ENCODE data around the gene PLEK. TPM values are rescaled to one million over a fixed set of nuclear protein-coding genes. Genes with fewer than 3 reads are reported as not detected.

PLEK gene
- total RNA-seq, 1 donor from 2014 or later, result not detected

- H3K9me3 ChIP-seq (ENCODE audit: insufficient read depth, low read depth, low read length), result no peaks in the 10 kb centered on the region
- Mint-ChIP-seq H3K4me3 (ENCODE audit: unreplicated experiment) (peak overlapping the region; percentile 27), H3K4me1 (ENCODE audit: low read depth, unreplicated experiment) (peaks cover 9% of the 10 kb centered on the region), H3K36me3 (ENCODE audit: low read depth, unreplicated experiment) (peaks cover 2% of the 10 kb centered on the region), H3K27me3 (ENCODE audit: low read depth, unreplicated experiment) (peaks cover 7% of the 10 kb centered on the region), H3K9me3 (ENCODE audit: unreplicated experiment) (peaks cover 2% of the 10 kb centered on the region), H3K27ac (ENCODE audit: unreplicated experiment) (no peak overlapping the region)
- H4K20me1 ChIP-seq (ENCODE audit: insufficient read depth, low read length), result no peaks in the 10 kb centered on the region
- no peaks in the 10 kb centered on the region for H3K79me2 ChIP-seq (ENCODE audit: insufficient read depth, low read length)
- no peak overlapping the region for H2AFZ ChIP-seq (ENCODE audit: low read depth, low read length)
- H3K4me1 ChIP-seq (ENCODE audit: insufficient read depth, low read length), result no peaks in the 10 kb centered on the region
- no peak overlapping the region for H3K9ac ChIP-seq (ENCODE audit: low read length)
- no peaks in the 10 kb centered on the region for H3K36me3 ChIP-seq (ENCODE audit: insufficient read depth, low read length)
- DNase-seq (ENCODE audit: low read depth) (no peak), FAIRE-seq (no peak)
- TF ChIP-seq EZH2 (IDR thresholded peaks at IDR 0.05; ENCODE audit: insufficient read depth, low read length), result no peak
- TF ChIP-seq CTCF (IDR thresholded peaks at IDR 0.05; ENCODE audit: insufficient read depth, low read depth, low read length), result no peak
- no peak overlapping the region for H3K4me3 ChIP-seq (ENCODE audit: insufficient read depth, low read depth, low read length)
- peaks cover 2% of the 10 kb centered on the region for H3K27me3 ChIP-seq (ENCODE audit: insufficient read depth, low read length)
- no peak overlapping the region for H3K4me2 ChIP-seq (ENCODE audit: low read length)
- H3K27ac ChIP-seq (ENCODE audit: low read depth, low read length), result no peak overlapping the region
Observed at GRCh38 chr2:68432696-68433658, 67.9 kb downstream of the PLEK start.

GRCh38 chr2:68434981-68435380 lies 69.9 kb downstream of the PLEK start:
- peaks cover 2% of the 10 kb centered on the region for H3K9me3 Mint-ChIP-seq (ENCODE audit: unreplicated experiment)
- no peak overlapping the region for H3K4me2 ChIP-seq (ENCODE audit: low read length)
- H3K9ac ChIP-seq (ENCODE audit: low read length), result no peak overlapping the region
- no peaks in the 10 kb centered on the region for H3K4me1 ChIP-seq (ENCODE audit: insufficient read depth, low read length)
- H3K4me3 Mint-ChIP-seq (ENCODE audit: unreplicated experiment), result no peak overlapping the region
- no peaks in the 10 kb centered on the region for H3K27me3 ChIP-seq (ENCODE audit: insufficient read depth, low read length)
- peaks cover 6% of the 10 kb centered on the region for H3K27me3 Mint-ChIP-seq (ENCODE audit: low read depth, unreplicated experiment)
- H3K36me3 ChIP-seq (ENCODE audit: insufficient read depth, low read length), result no peaks in the 10 kb centered on the region
- FAIRE-seq (no peak), DNase-seq (ENCODE audit: low read depth) (no peak)
- H3K4me1 Mint-ChIP-seq (ENCODE audit: low read depth, unreplicated experiment), result peaks cover 9% of the 10 kb centered on the region
- no peaks in the 10 kb centered on the region for H4K20me1 ChIP-seq (ENCODE audit: insufficient read depth, low read length)
- H2AFZ ChIP-seq (ENCODE audit: low read depth, low read length), result no peak overlapping the region
- no peak overlapping the region for H3K4me3 ChIP-seq (ENCODE audit: insufficient read depth, low read depth, low read length)
- H3K79me2 ChIP-seq (ENCODE audit: insufficient read depth, low read length), result no peaks in the 10 kb centered on the region
- H3K36me3 Mint-ChIP-seq (ENCODE audit: low read depth, unreplicated experiment), result peaks cover 2% of the 10 kb centered on the region
- no peaks in the 10 kb centered on the region for H3K9me3 ChIP-seq (ENCODE audit: insufficient read depth, low read depth, low read length)
- H3K27ac Mint-ChIP-seq (ENCODE audit: unreplicated experiment), result no peak overlapping the region
- no peak for TF ChIP-seq CTCF (IDR thresholded peaks at IDR 0.05; ENCODE audit: insufficient read depth, low read depth, low read length)
- H3K27ac ChIP-seq (ENCODE audit: low read depth, low read length), result no peak overlapping the region

GRCh38 chr2:68435615-68436014 lies 70.5 kb downstream of the PLEK start:
- Histone ChIP-seq H4K20me1 (ENCODE audit: insufficient read depth, low read length) (no peaks in the 10 kb centered on the region), H3K36me3 (ENCODE audit: insufficient read depth, low read length) (no peaks in the 10 kb centered on the region), H2AFZ (ENCODE audit: low read depth, low read length) (no peak overlapping the region), H3K27ac (ENCODE audit: low read depth, low read length) (peak overlapping the region; percentile 29), H3K4me3 (ENCODE audit: insufficient read depth, low read depth, low read length) (no peak overlapping the region), H3K27me3 (ENCODE audit: insufficient read depth, low read length) (no peaks in the 10 kb centered on the region), H3K9ac (ENCODE audit: low read length) (no peak overlapping the region), H3K9me3 (ENCODE audit: insufficient read depth, low read depth, low read length) (no peaks in the 10 kb centered on the region), H3K4me1 (ENCODE audit: insufficient read depth, low read length) (no peaks in the 10 kb centered on the region), H3K4me2 (ENCODE audit: low read length) (no peak overlapping the region), H3K79me2 (ENCODE audit: insufficient read depth, low read length) (no peaks in the 10 kb centered on the region)
- no peak for TF ChIP-seq EZH2 (IDR thresholded peaks at IDR 0.05; ENCODE audit: insufficient read depth, low read length)
- no peak for TF ChIP-seq CTCF (IDR thresholded peaks at IDR 0.05; ENCODE audit: insufficient read depth, low read depth, low read length)
- H3K27me3 Mint-ChIP-seq (ENCODE audit: low read depth, unreplicated experiment), result peaks cover 3% of the 10 kb centered on the region
- FAIRE-seq, result no peak
- no peak overlapping the region for H3K4me3 Mint-ChIP-seq (ENCODE audit: unreplicated experiment)
- peaks cover 2% of the 10 kb centered on the region for H3K36me3 Mint-ChIP-seq (ENCODE audit: low read depth, unreplicated experiment)
- DNase-seq (ENCODE audit: low read depth), result peak; percentile 46
- H3K27ac Mint-ChIP-seq (ENCODE audit: unreplicated experiment), result peak overlapping the region; percentile 14
- H3K4me1 Mint-ChIP-seq (ENCODE audit: low read depth, unreplicated experiment), result peaks cover 9% of the 10 kb centered on the region
- H3K9me3 Mint-ChIP-seq (ENCODE audit: unreplicated experiment), result no peaks in the 10 kb centered on the region
